AG04450 (cell line): ENCODE results near the gene TRPM3. TPM values are rescaled to one million over a fixed set of nuclear protein-coding genes. Genes with fewer than 3 reads are reported as not detected.

Experiments used
- CTCF ChIA-PET: fragments of 300-600, 350-600 bp; formaldehyde crosslinking; extraction: SDS; loops from one replicate; lab custom pipeline; 2022; ENCODE audit warnings: antibody characterized with exemption, inconsistent platforms; lab: Charles Lee
- POLR2A ChIA-PET: fragments of 350-600 bp; formaldehyde crosslinking; extraction: SDS; loops from one replicate; lab custom pipeline; 2021; ENCODE audit warnings: antibody characterized with exemption, inconsistent platforms; lab: Yijun Ruan, JAX
- DNase-seq: peaks from one replicate; pipeline ENCODE4 v3.0.0-alpha.2; 2011; ENCODE audit warnings: low read depth, low spot score
- H3K27ac ChIP-seq: one replicate; pipeline ENCODE4 v1.5.1; 2012; ENCODE audit warnings: low read depth, low read length, control low read depth
- H3K27me3 ChIP-seq: one replicate; pipeline ENCODE4 v1.6.0; 2012; ENCODE audit warnings: low read length; ENCODE audit not compliant: control insufficient read depth, insufficient read depth
- H3K4me3 ChIP-seq: 2 replicates; pipeline ENCODE4 v1.5.1; 2011; ENCODE audit warnings: mild to moderate bottlenecking, low read depth, low read length, control low read depth
- H3K9me3 ChIP-seq: 2 replicates; pipeline ENCODE4 v1.5.1; 2012; ENCODE audit warnings: low read length; ENCODE audit not compliant: control insufficient read depth, insufficient read depth
- polyA plus RNA-seq: library from polyadenylated mRNA; depleted of rRNA; stranded (reverse); fragments of >200 nt; gene quantifications from 2 replicates; pipeline ENCODE4 v1.2.3, GENCODE V29; 2011
- TF ChIP-seq, protein P1 (sequence below): IDR thresholded peaks from 2 replicates; pipeline ENCODE4 v1.5.1; 2011; ENCODE audit warnings: low read depth, low read length, control low read depth, inconsistent platforms

TRPM3 gene
- polyA plus RNA-seq, 1 experiment, result 0.01 TPM

- TF ChIP-seq, protein P1, sequence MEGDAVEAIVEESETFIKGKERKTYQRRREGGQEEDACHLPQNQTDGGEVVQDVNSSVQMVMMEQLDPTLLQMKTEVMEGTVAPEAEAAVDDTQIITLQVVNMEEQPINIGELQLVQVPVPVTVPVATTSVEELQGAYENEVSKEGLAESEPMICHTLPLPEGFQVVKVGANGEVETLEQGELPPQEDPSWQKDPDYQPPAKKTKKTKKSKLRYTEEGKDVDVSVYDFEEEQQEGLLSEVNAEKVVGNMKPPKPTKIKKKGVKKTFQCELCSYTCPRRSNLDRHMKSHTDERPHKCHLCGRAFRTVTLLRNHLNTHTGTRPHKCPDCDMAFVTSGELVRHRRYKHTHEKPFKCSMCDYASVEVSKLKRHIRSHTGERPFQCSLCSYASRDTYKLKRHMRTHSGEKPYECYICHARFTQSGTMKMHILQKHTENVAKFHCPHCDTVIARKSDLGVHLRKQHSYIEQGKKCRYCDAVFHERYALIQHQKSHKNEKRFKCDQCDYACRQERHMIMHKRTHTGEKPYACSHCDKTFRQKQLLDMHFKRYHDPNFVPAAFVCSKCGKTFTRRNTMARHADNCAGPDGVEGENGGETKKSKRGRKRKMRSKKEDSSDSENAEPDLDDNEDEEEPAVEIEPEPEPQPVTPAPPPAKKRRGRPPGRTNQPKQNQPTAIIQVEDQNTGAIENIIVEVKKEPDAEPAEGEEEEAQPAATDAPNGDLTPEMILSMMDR, result no peak
- no peaks in the 10 kb centered on the region for H3K9me3 ChIP-seq
- ChIA-PET POLR2A (interaction anchor here (0.6 kb wide), 1 partner anchor 150 kb away, joined by 4 read pairs; no protein-coding TSS in a partner anchor), CTCF (no interaction called here)
- no peak for DNase-seq
- no peak overlapping the region for H3K4me3 ChIP-seq
- H3K27me3 ChIP-seq, result no peaks in the 10 kb centered on the region
- H3K27ac ChIP-seq, result no peak overlapping the region
Measured at GRCh38 chr9:70569070-70569772, 552.2 kb downstream of the TRPM3 start.

GRCh38 chr9:70567511-70567910, 553.9 kb downstream of the TRPM3 start:
- no peaks in the 10 kb centered on the region for H3K9me3 ChIP-seq
- H3K4me3 ChIP-seq, result no peak overlapping the region
- no peaks in the 10 kb centered on the region for H3K27me3 ChIP-seq
- ChIA-PET POLR2A (no interaction called here), CTCF (interaction anchor here (0.7 kb wide), 1 partner anchor 82 kb away, joined by 3 read pairs; no protein-coding TSS in a partner anchor)
- no peak overlapping the region for H3K27ac ChIP-seq
- TF ChIP-seq, protein P1, result no peak
- DNase-seq, result no peak

GRCh38 chr9:70566751-70567150, 554.7 kb downstream of the TRPM3 start:
- no peak overlapping the region for H3K4me3 ChIP-seq
- ChIA-PET CTCF (interaction anchor here (0.7 to 2.2 kb wide), 3 partner anchors 11 to 226 kb away, joined by 3 to 6 read pairs (median 3); no protein-coding TSS in a partner anchor), POLR2A (no interaction called here)
- H3K9me3 ChIP-seq, result no peaks in the 10 kb centered on the region
- H3K27ac ChIP-seq, result no peak overlapping the region
- TF ChIP-seq, protein P1, result no peak
- H3K27me3 ChIP-seq, result no peaks in the 10 kb centered on the region
- no peak for DNase-seq

DNA sequence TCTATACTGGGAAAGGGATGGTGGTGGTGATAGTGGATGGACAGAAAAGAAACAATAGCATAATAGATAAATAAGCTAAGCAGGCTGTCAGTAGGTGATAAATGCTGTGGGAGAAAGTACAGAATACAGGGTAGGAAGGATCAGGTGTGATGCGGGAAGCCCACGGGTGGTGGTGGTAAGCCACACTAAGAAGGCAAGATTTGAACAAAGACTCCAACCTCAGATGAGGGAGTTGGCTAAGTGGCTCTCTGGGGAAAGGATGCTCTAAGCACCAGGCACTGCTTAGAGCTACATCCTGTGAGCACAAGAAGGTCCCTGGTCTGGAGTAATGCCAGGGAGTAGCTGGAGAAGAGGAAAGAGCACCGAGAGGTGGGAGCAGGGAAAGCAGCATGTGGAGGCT, 555.4 kb downstream of the TRPM3 start:
- Histone ChIP-seq H3K27me3 (no peaks in the 10 kb centered on the region), H3K4me3 (no peak overlapping the region), H3K27ac (no peak overlapping the region), H3K9me3 (no peaks in the 10 kb centered on the region)
- TF ChIP-seq, protein P1, result no peak
- no peak for DNase-seq
- ChIA-PET POLR2A (no interaction called here), CTCF (interaction anchor here (0.9 to 2.2 kb wide), 3 partner anchors 10 to 225 kb away, joined by 3 to 6 read pairs (median 3); no protein-coding TSS in a partner anchor)
